HEK293 (cell line): ENCODE measurements around the gene IMMP2L.

Experiments
- CTCF ChIP-seq: fragments of 450-650 bp; formaldehyde crosslinking; IDR thresholded peaks from 2 replicates; pipeline ENCODE4 v1.5.1; 2016; ENCODE audit warnings: missing biosample characterization, missing genetic modification characterization
- REST ChIP-seq: fragments of 450-650 bp; formaldehyde crosslinking; IDR thresholded peaks from 2 replicates; pipeline ENCODE4 v1.5.1; 2016; ENCODE audit warnings: missing biosample characterization, missing genetic modification characterization
- TCF7L2 ChIP-seq: IDR thresholded peaks from 2 replicates; pipeline ENCODE4 v1.6.1; 2011; ENCODE audit warnings: low read depth, mild to moderate bottlenecking, inconsistent platforms, low read length, moderate library complexity, borderline replicate concordance
- YY1 ChIP-seq: fragments of 450-650 bp; formaldehyde crosslinking; IDR thresholded peaks from 2 replicates; pipeline ENCODE4 v1.5.1; 2018; ENCODE audit warnings: missing biosample characterization, missing genetic modification characterization
- ZNF146 ChIP-seq: fragments of 450-650 bp; formaldehyde crosslinking; IDR thresholded peaks from 2 replicates; pipeline ENCODE4 v1.5.1; 2016; ENCODE audit warnings: missing biosample characterization, missing genetic modification characterization
- ZNF274 ChIP-seq, 2 experiments: fragments of 200-500 bp in 1 of 2; fragments of 450-650 bp in 1 of 2; sonication (Bioruptor generic) in 1 of 2; formaldehyde crosslinking in 1 of 2; IDR thresholded peaks; 2 replicates each; pipeline versions ENCODE4 v1.5.1 to v1.6.1; 2014 to 2016; ENCODE audit warnings: borderline replicate concordance in 1 of 2, inconsistent platforms in 1 of 2, low read length in 1 of 2, missing biosample characterization in 1 of 2, missing genetic modification characterization in 1 of 2
- ZNF571 ChIP-seq: fragments of 450-650 bp; formaldehyde crosslinking; IDR thresholded peaks from 2 replicates; pipeline ENCODE4 v1.5.0; 2017; ENCODE audit warnings: missing biosample characterization, missing genetic modification characterization
- ZNF629 ChIP-seq: fragments of 450-650 bp; formaldehyde crosslinking; IDR thresholded peaks from 2 replicates; pipeline ENCODE4 v1.5.1; 2017; ENCODE audit warnings: missing biosample characterization, missing genetic modification characterization
- ZNF768 ChIP-seq: fragments of 450-650 bp; formaldehyde crosslinking; IDR thresholded peaks from 2 replicates; pipeline ENCODE4 v1.5.1; 2018; ENCODE audit warnings: missing biosample characterization, mild to moderate bottlenecking, missing genetic modification characterization
- TF ChIP-seq, protein P1 (sequence below): fragments of 450-650 bp; formaldehyde crosslinking; IDR thresholded peaks from 2 replicates; pipeline ENCODE4 v1.5.1; 2016; ENCODE audit warnings: missing biosample characterization, missing genetic modification characterization, low read depth
- TF ChIP-seq, protein P2 (sequence below): fragments of 450-650 bp; formaldehyde crosslinking; IDR thresholded peaks from 2 replicates; pipeline ENCODE4 v1.5.1; 2016; ENCODE audit warnings: missing biosample characterization, missing genetic modification characterization

DNA sequence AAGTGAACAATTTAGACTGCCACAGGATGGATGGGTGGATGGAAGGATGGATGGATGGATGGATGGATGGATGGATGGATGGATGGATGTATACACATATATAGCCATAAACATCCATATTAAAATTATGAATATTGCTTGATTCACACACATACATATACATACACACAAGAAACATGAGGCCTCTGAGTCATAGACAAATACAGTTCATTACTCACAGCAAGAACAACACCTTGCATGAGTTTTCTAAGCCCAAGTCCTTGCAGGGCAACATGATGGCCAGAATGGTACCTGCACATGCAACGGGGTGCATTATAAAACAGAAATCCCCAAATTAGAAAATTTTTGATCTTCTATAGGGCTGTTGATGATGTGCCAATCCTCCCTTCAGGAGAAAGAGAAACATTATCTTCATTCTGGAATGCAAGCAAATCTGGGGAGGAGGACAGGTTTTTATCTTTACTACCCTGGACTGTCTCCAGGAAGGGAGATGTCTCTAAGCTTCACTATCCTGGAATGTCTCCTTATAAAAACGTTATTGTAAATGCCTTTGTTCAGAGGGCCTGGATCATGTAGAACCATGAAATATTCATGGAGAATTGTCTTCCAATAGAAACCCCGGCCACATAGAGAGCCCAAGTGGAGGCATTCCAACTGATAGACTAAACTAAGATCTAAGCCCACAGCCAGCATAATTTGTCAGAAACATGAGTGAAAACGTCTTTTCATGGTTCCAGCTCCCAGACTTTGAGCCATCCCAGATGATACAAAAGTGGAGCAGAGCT, 709.9 kb downstream of the IMMP2L start:
- TF ChIP-seq ZNF629 (no peak), CTCF (no peak), ZNF146 (tag by site-specific recombination) (no peak), REST (no peak), ZNF768 (no peak), YY1 (tag by site-specific recombination) (no peak), TCF7L2 (no peak), ZNF571 (tag by site-specific recombination) (no peak), ZNF274 (IDR thresholded peaks at IDR 0.05; ENCODE audit: low read length) (no peak), ZNF274 (tag by site-specific recombination; IDR thresholded peaks at IDR 0.05; ENCODE audit: borderline replicate concordance) (no peak)
- TF ChIP-seq, protein P1, sequence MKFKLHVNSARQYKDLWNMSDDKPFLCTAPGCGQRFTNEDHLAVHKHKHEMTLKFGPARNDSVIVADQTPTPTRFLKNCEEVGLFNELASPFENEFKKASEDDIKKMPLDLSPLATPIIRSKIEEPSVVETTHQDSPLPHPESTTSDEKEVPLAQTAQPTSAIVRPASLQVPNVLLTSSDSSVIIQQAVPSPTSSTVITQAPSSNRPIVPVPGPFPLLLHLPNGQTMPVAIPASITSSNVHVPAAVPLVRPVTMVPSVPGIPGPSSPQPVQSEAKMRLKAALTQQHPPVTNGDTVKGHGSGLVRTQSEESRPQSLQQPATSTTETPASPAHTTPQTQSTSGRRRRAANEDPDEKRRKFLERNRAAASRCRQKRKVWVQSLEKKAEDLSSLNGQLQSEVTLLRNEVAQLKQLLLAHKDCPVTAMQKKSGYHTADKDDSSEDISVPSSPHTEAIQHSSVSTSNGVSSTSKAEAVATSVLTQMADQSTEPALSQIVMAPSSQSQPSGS (tag by site-specific recombination): no peak
- TF ChIP-seq, protein P2, sequence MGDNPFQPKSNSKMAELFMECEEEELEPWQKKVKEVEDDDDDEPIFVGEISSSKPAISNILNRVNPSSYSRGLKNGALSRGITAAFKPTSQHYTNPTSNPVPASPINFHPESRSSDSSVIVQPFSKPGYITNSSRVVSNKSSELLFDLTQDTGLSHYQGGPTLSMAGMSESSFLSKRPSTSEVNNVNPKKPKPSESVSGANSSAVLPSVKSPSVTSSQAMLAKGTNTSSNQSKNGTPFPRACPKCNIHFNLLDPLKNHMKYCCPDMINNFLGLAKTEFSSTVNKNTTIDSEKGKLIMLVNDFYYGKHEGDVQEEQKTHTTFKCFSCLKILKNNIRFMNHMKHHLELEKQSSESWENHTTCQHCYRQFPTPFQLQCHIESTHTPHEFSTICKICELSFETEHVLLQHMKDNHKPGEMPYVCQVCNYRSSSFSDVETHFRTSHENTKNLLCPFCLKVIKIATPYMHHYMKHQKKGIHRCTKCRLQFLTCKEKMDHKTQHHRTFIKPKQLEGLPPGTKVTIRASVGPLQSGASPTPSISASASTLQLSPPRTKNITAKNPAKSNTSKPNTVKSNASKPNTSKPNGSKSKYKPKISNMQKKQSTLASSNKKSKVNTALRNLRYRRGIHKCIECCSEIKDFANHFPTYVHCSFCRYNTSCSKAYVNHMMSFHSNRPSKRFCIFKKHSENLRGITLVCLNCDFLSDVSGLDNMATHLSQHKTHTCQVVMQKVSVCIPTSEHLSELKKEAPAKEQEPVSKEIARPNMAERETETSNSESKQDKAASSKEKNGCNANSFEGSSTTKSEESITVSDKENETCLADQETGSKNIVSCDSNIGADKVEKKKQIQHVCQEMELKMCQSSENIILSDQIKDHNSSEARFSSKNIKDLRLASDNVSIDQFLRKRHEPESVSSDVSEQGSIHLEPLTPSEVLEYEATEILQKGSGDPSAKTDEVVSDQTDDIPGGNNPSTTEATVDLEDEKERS (tag by site-specific recombination): no peak
